Measurements from ENCODE around the gene SLC22A15.

The SLC22A15 gene

GRCh38 chr1:116104667-116105066, 128.4 kb downstream of the SLC22A15 start:
- DNase-seq (ENCODE audit: low spot score) = no peak

- DNase-seq (ENCODE audit: low spot score) = no peak
Measured at GRCh38 chr1:116105996-116106395, 129.7 kb downstream of the SLC22A15 start.

- no peak for DNase-seq (ENCODE audit: low spot score)
Measured at GRCh38 chr1:116106646-116107045, 130.3 kb downstream of the SLC22A15 start.

GRCh38 chr1:116107371-116107770, 131.1 kb downstream of the SLC22A15 start:
- no peak for DNase-seq (ENCODE audit: low spot score)

GRCh38 chr1:116110567-116111523, 134.5 kb downstream of the SLC22A15 start, which contains the start of gene MAB21L3:
MAB21L3 (plus strand) TSS chr1:116111399; CDS start chr1:116112616, 1,217 bp downstream.
- no peak for DNase-seq (ENCODE audit: low spot score)

GRCh38 chr1:116111524-116112021, 135.3 kb downstream of the SLC22A15 start:
- DNase-seq (ENCODE audit: low spot score) = no peak

- no peak for DNase-seq (ENCODE audit: low spot score)
Measured at GRCh38 chr1:116112388-116113140, 136.3 kb downstream of the SLC22A15 start.

- no peak for DNase-seq (ENCODE audit: low spot score)
Measured at GRCh38 chr1:116113615-116114014, 137.3 kb downstream of the SLC22A15 start.

- peak; percentile 76 for DNase-seq (ENCODE audit: low spot score)
Measured at GRCh38 chr1:116115476-116116439, 139.4 kb downstream of the SLC22A15 start.

- no peak for DNase-seq (ENCODE audit: low spot score)
Measured at GRCh38 chr1:116118471-116118870, 142.2 kb downstream of the SLC22A15 start.

All from GM03348 (cell line).